HG02852 (cell line): ENCODE results near the gene OLFM3.

Source experiments
- ATAC-seq: cut with Tn5 transposase; IDR thresholded peaks from one replicate; pipeline ENCODE4 v1.9.1; 2021; ENCODE audit warnings: mild to moderate bottlenecking, moderate library complexity; ENCODE audit not compliant: unreplicated experiment

Gene OLFM3

GRCh38 chr1:101953623-101954022, 43.1 kb downstream of the OLFM3 start:
- no peak for ATAC-seq

GRCh38 chr1:101945884-101946283, 50.8 kb downstream of the OLFM3 start:
- ATAC-seq = no peak

- ATAC-seq = no peak
Observed at GRCh38 chr1:101943237-101943636, 53.5 kb downstream of the OLFM3 start.

- no peak for ATAC-seq
Observed at GRCh38 chr1:101942516-101943193, 54.1 kb downstream of the OLFM3 start.

GRCh38 chr1:101938681-101939080, 58.0 kb downstream of the OLFM3 start:
- no peak for ATAC-seq

- no peak for ATAC-seq
Observed at GRCh38 chr1:101929343-101929742, 67.4 kb downstream of the OLFM3 start.

GRCh38 chr1:101928829-101929228, 67.9 kb downstream of the OLFM3 start:
- ATAC-seq = no peak

- ATAC-seq = no peak
Observed at GRCh38 chr1:101924700-101925099, 72.0 kb downstream of the OLFM3 start.

- ATAC-seq = no peak
Observed at GRCh38 chr1:101920577-101920976, 76.1 kb downstream of the OLFM3 start.

GRCh38 chr1:101918277-101918676, 78.4 kb downstream of the OLFM3 start:
- no peak for ATAC-seq

- no peak for ATAC-seq
Observed at GRCh38 chr1:101915597-101915996, 81.1 kb downstream of the OLFM3 start.

- no peak for ATAC-seq
Observed at GRCh38 chr1:101914473-101915242, 82.1 kb downstream of the OLFM3 start.

- no peak for ATAC-seq
Observed at GRCh38 chr1:101911894-101912293, 84.8 kb downstream of the OLFM3 start.

GRCh38 chr1:101908980-101909379, 87.7 kb downstream of the OLFM3 start:
- no peak for ATAC-seq

GRCh38 chr1:101907264-101907663, 89.5 kb downstream of the OLFM3 start:
- no peak for ATAC-seq

- no peak for ATAC-seq
Observed at GRCh38 chr1:101905283-101905835, 91.4 kb downstream of the OLFM3 start.

- no peak for ATAC-seq
Observed at GRCh38 chr1:101902199-101902598, 94.5 kb downstream of the OLFM3 start.

GRCh38 chr1:101898137-101898536, 98.6 kb downstream of the OLFM3 start:
- ATAC-seq = no peak

- ATAC-seq = no peak
Observed at GRCh38 chr1:101884621-101885020, 112.1 kb downstream of the OLFM3 start.

- ATAC-seq = no peak
Observed at GRCh38 chr1:101875891-101876290, 120.8 kb downstream of the OLFM3 start.

GRCh38 chr1:101873672-101874071, 123.1 kb downstream of the OLFM3 start:
- no peak for ATAC-seq

- ATAC-seq = no peak
Observed at GRCh38 chr1:101859941-101860340, 136.8 kb downstream of the OLFM3 start.
